ENCODE data around the gene ZBTB16.

GRCh38 chr11:114168691-114169090, 109.2 kb downstream of the ZBTB16 start:
- no peak for TF ChIP-seq LRRFIP1 (CRISPR knock-in tag; conservative IDR thresholded peaks at IDR 0.05)
- TF ChIP-seq MEIS2 (CRISPR knock-in tag; IDR thresholded peaks at IDR 0.05) = no peak
- TF ChIP-seq, protein P1, sequence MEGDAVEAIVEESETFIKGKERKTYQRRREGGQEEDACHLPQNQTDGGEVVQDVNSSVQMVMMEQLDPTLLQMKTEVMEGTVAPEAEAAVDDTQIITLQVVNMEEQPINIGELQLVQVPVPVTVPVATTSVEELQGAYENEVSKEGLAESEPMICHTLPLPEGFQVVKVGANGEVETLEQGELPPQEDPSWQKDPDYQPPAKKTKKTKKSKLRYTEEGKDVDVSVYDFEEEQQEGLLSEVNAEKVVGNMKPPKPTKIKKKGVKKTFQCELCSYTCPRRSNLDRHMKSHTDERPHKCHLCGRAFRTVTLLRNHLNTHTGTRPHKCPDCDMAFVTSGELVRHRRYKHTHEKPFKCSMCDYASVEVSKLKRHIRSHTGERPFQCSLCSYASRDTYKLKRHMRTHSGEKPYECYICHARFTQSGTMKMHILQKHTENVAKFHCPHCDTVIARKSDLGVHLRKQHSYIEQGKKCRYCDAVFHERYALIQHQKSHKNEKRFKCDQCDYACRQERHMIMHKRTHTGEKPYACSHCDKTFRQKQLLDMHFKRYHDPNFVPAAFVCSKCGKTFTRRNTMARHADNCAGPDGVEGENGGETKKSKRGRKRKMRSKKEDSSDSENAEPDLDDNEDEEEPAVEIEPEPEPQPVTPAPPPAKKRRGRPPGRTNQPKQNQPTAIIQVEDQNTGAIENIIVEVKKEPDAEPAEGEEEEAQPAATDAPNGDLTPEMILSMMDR (CRISPR knock-in tag; IDR thresholded peaks at IDR 0.05) = no peak
- TF ChIP-seq, protein P2, sequence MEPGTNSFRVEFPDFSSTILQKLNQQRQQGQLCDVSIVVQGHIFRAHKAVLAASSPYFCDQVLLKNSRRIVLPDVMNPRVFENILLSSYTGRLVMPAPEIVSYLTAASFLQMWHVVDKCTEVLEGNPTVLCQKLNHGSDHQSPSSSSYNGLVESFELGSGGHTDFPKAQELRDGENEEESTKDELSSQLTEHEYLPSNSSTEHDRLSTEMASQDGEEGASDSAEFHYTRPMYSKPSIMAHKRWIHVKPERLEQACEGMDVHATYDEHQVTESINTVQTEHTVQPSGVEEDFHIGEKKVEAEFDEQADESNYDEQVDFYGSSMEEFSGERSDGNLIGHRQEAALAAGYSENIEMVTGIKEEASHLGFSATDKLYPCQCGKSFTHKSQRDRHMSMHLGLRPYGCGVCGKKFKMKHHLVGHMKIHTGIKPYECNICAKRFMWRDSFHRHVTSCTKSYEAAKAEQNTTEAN (CRISPR knock-in tag; conservative IDR thresholded peaks at IDR 0.05) = no peak
- TF ChIP-seq ZNF766 (CRISPR knock-in tag; IDR thresholded peaks at IDR 0.05; ENCODE audit: borderline replicate concordance) = no peak
- no peak for TF ChIP-seq ZNF121 (CRISPR knock-in tag; IDR thresholded peaks at IDR 0.05)
- TF ChIP-seq KAT7 (CRISPR knock-in tag; IDR thresholded peaks at IDR 0.05; ENCODE audit: borderline replicate concordance) = no peak
- TF ChIP-seq HDAC1 (CRISPR knock-in tag; IDR thresholded peaks at IDR 0.05) = no peak

All from HepG2 (cell line).